Tracheal epithelial cell (primary cell): ENCODE data around the gene BAZ2A. TPM values are rescaled to one million over a fixed set of nuclear protein-coding genes. Genes with fewer than 3 reads are reported as not detected.

Source experiments
- total RNA-seq: library from RNA; depleted of rRNA; stranded (reverse); fragments of >200 nt; gene quantifications from 2 replicates; pipeline ENCODE4 v1.2.1, GENCODE V29; 2014

The BAZ2A gene
- total RNA-seq: 17.8 and 18.5 TPM in 2 replicates

GRCh38 chr12:56630180-56630632 lies at the start of gene BAZ2A:
TSS of gene BAZ2A (minus strand) at chr12:56630326. CDS start at chr12:56617530, 12,796 bp downstream.

GRCh38 chr12:56645717-56646446 lies 15.8 kb upstream of the BAZ2A start, which contains the start of gene ATP5F1B:
TSS of gene ATP5F1B (minus strand) at chr12:56645984. CDS start at chr12:56645963, 21 bp downstream.

Other genes with a start within 250 kb of the BAZ2A start
- 3.0 and 3.4 TPM in 2 replicates for gene TIMELESS, start 180.9 kb downstream of the BAZ2A start, total RNA-seq
- gene MIP, start 175.7 kb downstream of the BAZ2A start, total RNA-seq: not detected in 2 replicates
- gene SPRYD4, start 161.7 kb downstream of the BAZ2A start, total RNA-seq: 0.96 and 1.1 TPM in 2 replicates
- gene GLS2, start 142.2 kb downstream of the BAZ2A start, total RNA-seq: 3.1 and 11.3 TPM in 2 replicates
- gene RBMS2, start 108.5 kb downstream of the BAZ2A start, total RNA-seq: 16.0 and 17.6 TPM in 2 replicates
- gene ATP5F1B, start 15.7 kb upstream of the BAZ2A start, total RNA-seq: 477 and 535 TPM in 2 replicates
- 66.7 and 85.9 TPM in 2 replicates for gene PTGES3, start 58.0 kb upstream of the BAZ2A start, total RNA-seq
- 1,320 and 1,684 TPM in 2 replicates for gene NACA, start 95.0 kb upstream of the BAZ2A start, total RNA-seq
- gene PRIM1, start 122.0 kb upstream of the BAZ2A start, total RNA-seq: 4.8 and 9.0 TPM in 2 replicates
- gene HSD17B6, start 133.0 kb upstream of the BAZ2A start, total RNA-seq: under 0.01 TPM in 1 of 2 replicates, not detected in the other